ENCODE results near the gene PRDM15. TPM values are rescaled to one million over a fixed set of nuclear protein-coding genes. Genes with fewer than 3 reads are reported as not detected.

Gene PRDM15
- total and polyA plus RNA-seq, 7 experiments from 2014 or later = 1.3 to 20.1 (median 15.1) TPM

DNA sequence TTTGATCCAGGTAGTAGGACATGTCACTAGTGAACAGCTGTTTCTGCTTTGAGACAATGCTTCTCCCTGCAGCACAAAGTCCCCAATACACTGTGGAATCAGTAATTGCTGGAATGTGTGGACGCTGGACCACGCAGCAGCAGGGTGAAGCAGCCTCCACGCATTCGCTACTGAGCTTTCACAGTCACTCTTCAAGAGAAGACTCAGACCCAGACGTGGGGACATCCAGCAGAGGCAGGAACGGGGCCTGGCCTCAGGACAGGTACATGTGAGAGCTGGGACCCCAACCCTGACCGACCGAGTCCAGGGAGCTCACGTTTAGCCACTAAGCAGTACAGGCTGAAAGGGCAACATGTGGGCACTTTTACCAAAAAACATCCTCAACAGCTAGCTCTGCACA, 34.1 kb upstream of the PRDM15 start:
- Histone ChIP-seq H3K27ac (ENCODE audit: low read depth, low read length) (no peak overlapping the region), H3K4me3 (ENCODE audit: low read length) (no peak overlapping the region), H3K36me3 (ENCODE audit: control insufficient read depth in 2 of 3, insufficient read depth in 3 of 3, low read length in 3 of 3) (peaks cover 0 to 79% (median 5%) of the 10 kb centered on the region in 3 experiments), H3K27me3 (ENCODE audit: control insufficient read depth in 2 of 2, insufficient read depth in 2 of 2, low read length in 2 of 2) (no peaks in the 10 kb centered on the region), H3K4me1 (ENCODE audit: control insufficient read depth in 2 of 2, insufficient read depth in 2 of 2, low read length in 2 of 2) (no peaks in the 10 kb centered on the region), H3K9me3 (ENCODE audit: control insufficient read depth in 2 of 3, low read length in 3 of 3) (no peaks in the 10 kb centered on the region)
- ATAC-seq (no peak), DNase-seq (no peak)
- ChIA-PET POLR2A (interaction anchor here (0.8 kb wide), 1 partner anchor 8 kb away, joined by 3 read pairs; no protein-coding TSS in a partner anchor), CTCF (no interaction called here)
- intact Hi-C loops (cut with micrococcal nuclease) = no loop called here
- Mint-ChIP-seq H3K9me3 (no peaks in the 10 kb centered on the region), H3K27ac (no peak overlapping the region), H3K27me3 (no peaks in the 10 kb centered on the region), H3K4me1 (no peaks in the 10 kb centered on the region), H3K36me3 (peaks cover 12 to 72% (median 25%) of the 10 kb centered on the region in 5 donors), H3K4me3 (no peak overlapping the region)

DNA sequence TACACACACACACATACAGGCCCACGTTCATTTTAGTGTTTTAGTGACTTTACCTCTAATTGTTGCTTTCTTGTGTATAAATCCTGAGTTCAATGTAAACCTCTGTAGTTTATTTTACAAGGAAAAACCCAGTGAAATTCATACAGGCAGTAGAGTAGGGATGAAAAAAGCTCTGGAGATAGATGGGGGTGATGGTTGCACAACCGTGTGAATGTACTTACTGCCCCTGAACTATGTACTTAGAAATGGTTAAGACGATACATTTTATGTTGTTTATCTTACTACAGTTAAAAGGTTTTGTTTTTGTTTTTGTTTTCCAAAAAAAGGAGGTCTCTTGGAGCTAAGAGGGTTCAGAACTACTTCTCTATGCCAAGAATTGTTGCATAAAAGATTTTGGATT, 29.7 kb upstream of the PRDM15 start:
- Histone ChIP-seq H3K9me3 (ENCODE audit: control insufficient read depth in 2 of 3, low read length in 3 of 3) (no peaks in the 10 kb centered on the region), H3K36me3 (ENCODE audit: control insufficient read depth in 2 of 3, insufficient read depth in 3 of 3, low read length in 3 of 3) (peaks cover 0 to 77% (median 0%) of the 10 kb centered on the region in 3 experiments), H3K27me3 (ENCODE audit: control insufficient read depth in 2 of 2, insufficient read depth in 2 of 2, low read length in 2 of 2) (no peaks in the 10 kb centered on the region), H3K4me1 (ENCODE audit: control insufficient read depth in 2 of 2, insufficient read depth in 2 of 2, low read length in 2 of 2) (no peaks in the 10 kb centered on the region), H3K27ac (ENCODE audit: low read depth, low read length) (no peak overlapping the region), H3K4me3 (ENCODE audit: low read length) (no peak overlapping the region)
- POLR2A ChIA-PET = no interaction called here
- no peaks in the 10 kb centered on the region for H3K9me3 Mint-ChIP-seq
- intact Hi-C loops (cut with micrococcal nuclease) = no loop called here
- ATAC-seq = no peak
- no peaks in the 10 kb centered on the region for H3K4me1 Mint-ChIP-seq
- no peak for DNase-seq
- CTCF ChIA-PET = no interaction called here
- H3K36me3 Mint-ChIP-seq = peaks cover 6 to 80% (median 25%) of the 10 kb centered on the region in 5 donors
- H3K27me3 Mint-ChIP-seq = no peaks in the 10 kb centered on the region
- H3K27ac Mint-ChIP-seq = peak overlapping the region in 1 of 9 donors; percentile 28
- no peak overlapping the region for H3K4me3 Mint-ChIP-seq

DNA sequence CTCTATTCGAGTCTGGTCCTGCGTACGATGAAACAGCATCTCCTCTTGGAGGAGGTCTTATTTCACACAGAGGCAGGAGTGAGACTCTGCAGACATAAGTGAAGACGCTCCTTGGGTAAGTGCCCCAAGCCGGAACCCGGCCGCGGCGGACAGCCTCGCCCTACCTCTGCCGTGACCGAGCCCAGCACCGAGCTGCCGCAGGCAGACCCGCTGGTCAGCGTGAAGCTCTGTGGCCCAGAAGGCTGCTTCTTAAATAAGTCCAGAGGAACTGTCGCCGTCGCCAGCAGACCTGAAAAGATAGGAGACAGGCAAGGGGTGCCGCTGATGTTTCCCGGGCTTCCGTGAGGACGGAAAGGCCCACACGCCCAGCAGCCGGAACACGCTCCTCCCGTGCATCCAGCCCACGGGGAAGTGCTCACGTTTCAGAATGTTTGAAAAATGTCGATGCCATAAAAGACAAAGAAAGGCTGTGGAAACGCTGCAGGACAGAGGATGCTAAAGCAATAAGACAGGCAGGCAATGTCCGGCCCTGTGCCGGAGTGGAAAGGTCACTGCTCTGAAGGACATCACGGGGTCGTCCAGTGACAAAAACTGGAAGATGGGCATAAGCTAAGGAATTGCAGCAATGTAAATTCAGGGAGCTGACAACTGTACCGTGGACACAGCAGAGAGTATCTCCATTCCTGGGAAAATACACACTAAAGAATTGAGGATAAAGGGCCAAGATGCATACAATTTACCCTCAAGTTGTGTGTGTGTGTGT, 28.5 kb upstream of the PRDM15 start:
- Mint-ChIP-seq H3K27me3 (no peaks in the 10 kb centered on the region), H3K27ac (peak overlapping the region in 2 of 9 donors; percentile 15 to 19), H3K36me3 (peaks cover 6 to 84% (median 25%) of the 10 kb centered on the region in 5 donors), H3K9me3 (no peaks in the 10 kb centered on the region), H3K4me3 (no peak overlapping the region), H3K4me1 (no peaks in the 10 kb centered on the region)
- intact Hi-C loops (cut with micrococcal nuclease) = no loop called here
- H3K4me1 ChIP-seq (ENCODE audit: control insufficient read depth in 2 of 2, insufficient read depth in 2 of 2, low read length in 2 of 2) = no peaks in the 10 kb centered on the region
- no peaks in the 10 kb centered on the region for H3K27me3 ChIP-seq (ENCODE audit: control insufficient read depth in 2 of 2, insufficient read depth in 2 of 2, low read length in 2 of 2)
- no peaks in the 10 kb centered on the region for H3K9me3 ChIP-seq (ENCODE audit: control insufficient read depth in 2 of 3, low read length in 3 of 3)
- H3K4me3 ChIP-seq (ENCODE audit: low read length) = no peak overlapping the region
- H3K27ac ChIP-seq (ENCODE audit: low read depth, low read length) = no peak overlapping the region
- H3K36me3 ChIP-seq (ENCODE audit: control insufficient read depth in 2 of 3, insufficient read depth in 3 of 3, low read length in 3 of 3) = peaks cover 0 to 76% (median 0%) of the 10 kb centered on the region in 3 experiments
- ATAC-seq (no peak), DNase-seq (no peak)
- POLR2A ChIA-PET = no interaction called here
- CTCF ChIA-PET = interaction anchor here (1.3 kb wide), 1 partner anchor 200 kb away, joined by 4 read pairs; no protein-coding TSS in a partner anchor

DNA sequence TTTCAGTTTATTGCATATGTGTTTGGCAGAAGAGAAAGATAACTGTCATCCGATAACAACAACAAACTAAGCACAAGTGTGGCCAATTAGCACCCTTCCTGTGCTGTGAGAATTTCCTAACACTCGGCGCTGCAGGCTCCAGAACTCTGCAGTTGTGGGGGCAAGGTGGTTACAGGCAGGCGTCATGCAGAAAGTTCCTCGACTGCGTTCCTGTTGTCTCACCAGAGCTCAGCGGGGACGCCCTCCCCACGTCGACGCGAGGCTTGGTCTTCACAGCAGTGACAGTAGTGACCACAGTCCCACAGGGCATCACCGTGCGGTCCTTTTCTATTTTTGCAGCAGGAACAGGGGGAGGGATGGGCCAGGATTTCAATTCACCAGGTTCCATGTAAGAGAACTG, 27.6 kb upstream of the PRDM15 start:
- H3K27me3 Mint-ChIP-seq = no peaks in the 10 kb centered on the region
- H3K27me3 ChIP-seq (ENCODE audit: control insufficient read depth in 2 of 2, insufficient read depth in 2 of 2, low read length in 2 of 2) = no peaks in the 10 kb centered on the region
- no peak overlapping the region for H3K27ac Mint-ChIP-seq
- peaks cover 0 to 4% (median 0%) of the 10 kb centered on the region in 7 donors for H3K4me1 Mint-ChIP-seq
- DNase-seq = no peak
- ChIA-PET POLR2A (no interaction called here), CTCF (interaction anchor here (1.3 kb wide), 1 partner anchor 201 kb away, joined by 4 read pairs; no protein-coding TSS in a partner anchor)
- H3K36me3 ChIP-seq (ENCODE audit: control insufficient read depth in 2 of 3, insufficient read depth in 3 of 3, low read length in 3 of 3) = peaks cover 0 to 74% (median 0%) of the 10 kb centered on the region in 3 experiments
- no peak overlapping the region for H3K4me3 ChIP-seq (ENCODE audit: low read length)
- H3K36me3 Mint-ChIP-seq = peaks cover 5 to 86% (median 21%) of the 10 kb centered on the region in 5 donors
- H3K27ac ChIP-seq (ENCODE audit: low read depth, low read length) = no peak overlapping the region
- no peak overlapping the region for H3K4me3 Mint-ChIP-seq
- ATAC-seq = no peak
- no peaks in the 10 kb centered on the region for H3K4me1 ChIP-seq (ENCODE audit: control insufficient read depth in 2 of 2, insufficient read depth in 2 of 2, low read length in 2 of 2)
- H3K9me3 Mint-ChIP-seq = no peaks in the 10 kb centered on the region
- H3K9me3 ChIP-seq (ENCODE audit: control insufficient read depth in 2 of 3, low read length in 3 of 3) = no peaks in the 10 kb centered on the region
- intact Hi-C loops (cut with micrococcal nuclease) = no loop called here

DNA sequence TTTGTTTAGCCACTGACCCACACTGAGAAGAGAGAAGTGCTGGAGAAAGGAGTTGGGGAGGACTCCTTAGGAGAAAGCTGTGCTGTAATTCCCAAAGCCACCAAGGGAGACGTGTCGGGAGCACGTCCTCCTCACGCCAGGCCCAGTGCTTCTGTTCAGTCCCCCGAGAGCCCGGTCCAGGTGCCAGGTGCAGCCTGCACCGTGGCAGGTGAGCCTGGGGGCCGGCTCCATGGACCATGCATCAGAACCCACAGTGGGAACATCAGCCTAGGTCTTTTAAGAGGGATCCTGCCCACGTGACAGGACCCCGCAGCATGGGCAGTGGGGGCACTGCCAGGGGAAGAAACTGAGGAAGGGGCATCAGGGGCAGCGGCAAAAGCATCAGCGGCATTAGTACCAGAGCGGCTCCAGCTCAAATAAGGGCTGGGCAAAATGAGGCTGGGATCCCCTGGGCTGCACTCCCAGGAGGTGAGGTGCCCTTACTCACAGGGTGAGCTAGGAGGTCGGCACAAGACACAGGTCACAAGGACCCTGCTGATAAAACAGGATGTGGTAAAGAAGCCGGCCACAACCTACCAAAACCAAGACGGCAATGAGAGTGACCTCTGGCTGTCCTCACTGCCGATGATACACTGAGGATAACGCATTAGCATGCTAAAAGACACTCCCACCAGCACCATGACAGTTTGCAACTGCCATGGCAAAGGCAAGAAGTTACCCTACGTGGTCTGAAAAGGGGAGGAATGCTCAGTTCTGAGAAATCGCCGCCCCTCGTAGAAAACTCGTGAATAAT, 24.6 kb upstream of the PRDM15 start:
- Mint-ChIP-seq H3K4me1 (peaks cover 0 to 18% (median 16%) of the 10 kb centered on the region in 7 donors), H3K4me3 (no peak overlapping the region), H3K36me3 (peaks cover 14 to 69% (median 25%) of the 10 kb centered on the region in 5 donors), H3K27ac (no peak overlapping the region), H3K27me3 (no peaks in the 10 kb centered on the region), H3K9me3 (no peaks in the 10 kb centered on the region)
- peaks cover 0 to 3% of the 10 kb centered on the region in 2 donors for H3K4me1 ChIP-seq (ENCODE audit: control insufficient read depth in 2 of 2, insufficient read depth in 2 of 2, low read length in 2 of 2)
- ChIA-PET POLR2A (no interaction called here), CTCF (interaction anchor here (0.9 kb wide), 1 partner anchor 212 kb away, joined by 4 read pairs; no protein-coding TSS in a partner anchor)
- no peak overlapping the region for H3K4me3 ChIP-seq (ENCODE audit: low read length)
- peaks cover 0 to 58% (median 0%) of the 10 kb centered on the region in 3 experiments for H3K36me3 ChIP-seq (ENCODE audit: control insufficient read depth in 2 of 3, insufficient read depth in 3 of 3, low read length in 3 of 3)
- DNase-seq (no peak), ATAC-seq (no peak)
- intact Hi-C loops (cut with micrococcal nuclease) = no loop called here
- H3K9me3 ChIP-seq (ENCODE audit: control insufficient read depth in 2 of 3, low read length in 3 of 3) = no peaks in the 10 kb centered on the region
- H3K27me3 ChIP-seq (ENCODE audit: control insufficient read depth in 2 of 2, insufficient read depth in 2 of 2, low read length in 2 of 2) = no peaks in the 10 kb centered on the region
- no peak overlapping the region for H3K27ac ChIP-seq (ENCODE audit: low read depth, low read length)

DNA sequence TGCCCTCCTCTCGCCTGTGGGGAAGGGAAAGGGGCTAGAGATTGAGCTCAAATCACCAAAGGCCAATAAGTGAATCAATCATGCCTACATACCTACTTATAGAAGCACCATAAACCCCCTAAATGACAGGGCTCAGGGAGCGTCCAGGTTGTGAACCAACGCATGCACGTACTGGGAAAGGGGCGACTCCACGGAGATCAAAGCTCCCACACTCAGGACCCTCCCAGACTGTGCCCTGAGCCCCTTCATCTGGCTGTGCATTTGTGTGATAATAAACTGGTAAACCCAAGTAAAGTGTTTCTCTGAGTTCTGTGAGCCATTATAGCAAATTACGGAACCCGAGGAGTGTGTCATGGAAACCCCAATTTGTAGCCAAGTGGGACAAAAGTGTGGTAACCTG, 23.8 kb upstream of the PRDM15 start:
- intact Hi-C loops (cut with micrococcal nuclease) = no loop called here
- H3K9me3 ChIP-seq (ENCODE audit: control insufficient read depth in 2 of 3, low read length in 3 of 3) = no peaks in the 10 kb centered on the region
- peaks cover 0 to 54% (median 0%) of the 10 kb centered on the region in 3 experiments for H3K36me3 ChIP-seq (ENCODE audit: control insufficient read depth in 2 of 3, insufficient read depth in 3 of 3, low read length in 3 of 3)
- Mint-ChIP-seq H3K27me3 (no peaks in the 10 kb centered on the region), H3K27ac (no peak overlapping the region), H3K4me1 (peaks cover 0 to 23% (median 16%) of the 10 kb centered on the region in 7 donors), H3K9me3 (no peaks in the 10 kb centered on the region), H3K36me3 (peaks cover 14 to 66% (median 19%) of the 10 kb centered on the region in 5 donors), H3K4me3 (no peak overlapping the region)
- ChIA-PET POLR2A (interaction anchor here (0.5 kb wide), 1 partner anchor 26 kb away, joined by 3 read pairs; no protein-coding TSS in a partner anchor), CTCF (interaction anchor here (0.9 kb wide), 1 partner anchor 213 kb away, joined by 4 read pairs; no protein-coding TSS in a partner anchor)
- no peak overlapping the region for H3K27ac ChIP-seq (ENCODE audit: low read depth, low read length)
- H3K27me3 ChIP-seq (ENCODE audit: control insufficient read depth in 2 of 2, insufficient read depth in 2 of 2, low read length in 2 of 2) = no peaks in the 10 kb centered on the region
- H3K4me3 ChIP-seq (ENCODE audit: low read length) = no peak overlapping the region
- ATAC-seq (no peak), DNase-seq (no peak)
- H3K4me1 ChIP-seq (ENCODE audit: control insufficient read depth in 2 of 2, insufficient read depth in 2 of 2, low read length in 2 of 2) = peaks cover 0 to 3% of the 10 kb centered on the region in 2 donors
